ENCODE measurements around the gene SRRM4.
"Not testable (repeated sequence)": the region's sequence is repeated elsewhere in the genome, so short reads cannot be mapped to it uniquely, and the experiment has no call there.

The SRRM4 gene
- 0 reads per million in 2 donors for total RNA-seq

DNA sequence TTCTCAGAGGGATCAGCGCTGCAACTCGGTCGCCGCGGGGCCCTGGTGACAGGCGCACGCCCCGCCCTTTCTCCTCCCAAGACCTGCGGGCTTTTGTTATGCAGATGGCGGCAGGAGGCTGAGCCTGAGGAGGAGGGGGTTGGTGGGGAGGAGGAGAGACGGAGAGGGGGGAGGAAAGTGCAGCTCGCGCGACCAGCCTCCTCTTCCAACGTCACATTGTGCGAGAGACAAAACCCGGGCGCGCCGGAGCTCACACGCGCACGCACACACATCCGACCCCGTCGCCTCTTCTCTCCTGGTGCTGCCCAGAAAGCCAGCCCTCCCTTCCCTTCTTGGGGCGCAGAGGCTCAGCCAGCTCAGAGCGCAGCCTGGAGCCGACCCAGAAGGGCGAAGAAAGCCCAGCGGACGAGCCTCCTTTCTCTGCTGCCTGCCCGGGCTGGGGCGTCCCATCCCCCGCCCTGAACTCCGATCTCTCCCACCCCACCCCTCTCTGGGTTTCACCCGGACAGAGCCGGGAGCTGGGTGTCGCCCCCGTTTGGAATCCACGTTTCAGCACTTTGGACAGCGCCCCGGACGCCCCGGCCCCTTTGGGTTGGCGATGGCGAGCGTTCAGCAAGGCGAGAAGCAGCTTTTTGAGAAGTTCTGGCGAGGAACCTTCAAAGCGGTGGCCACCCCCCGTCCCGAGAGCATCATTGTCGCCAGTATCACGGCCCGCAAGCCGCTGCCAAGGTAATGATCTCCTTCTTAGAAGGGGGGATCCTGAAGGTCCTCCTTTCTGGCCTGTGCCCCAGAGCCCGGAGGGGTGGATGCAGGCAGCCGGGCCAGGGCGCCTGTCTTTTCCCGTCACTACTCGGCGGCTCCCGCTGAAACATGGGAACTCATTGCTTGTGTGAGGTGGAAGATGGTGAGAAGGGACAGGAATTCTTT lies at the start of gene SRRM4:
SRRM4 (plus strand) TSS at position 257 of the 927 bp plus-strand sequence; CDS start at position 599, 342 bp downstream.
- peak in 1 of 5 experiments; percentile 4 for DNase-seq

DNA sequence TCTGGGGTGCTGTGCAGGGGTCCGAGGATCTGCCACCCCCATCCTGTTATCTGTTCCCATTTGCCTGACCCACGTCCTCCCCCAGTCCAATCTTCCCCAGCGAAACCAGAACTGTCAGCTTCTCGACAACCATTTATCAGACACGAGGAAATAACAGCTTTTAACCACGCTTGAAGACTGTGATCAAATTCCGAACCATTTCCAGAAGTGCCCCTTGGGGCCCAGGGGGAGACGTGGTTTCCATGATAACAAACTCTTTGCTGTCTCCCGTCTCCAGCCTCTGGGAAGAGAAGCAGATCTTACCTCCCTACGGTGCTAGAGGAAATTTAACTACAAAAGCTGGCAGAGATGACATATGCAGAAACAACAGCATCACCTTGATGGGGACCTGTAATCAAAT lies 35.1 kb upstream of the SRRM4 start:
- no peak for DNase-seq

GRCh38 chr12:118958520-118958919 lies 22.8 kb upstream of the SRRM4 start:
- no peak for DNase-seq

DNA sequence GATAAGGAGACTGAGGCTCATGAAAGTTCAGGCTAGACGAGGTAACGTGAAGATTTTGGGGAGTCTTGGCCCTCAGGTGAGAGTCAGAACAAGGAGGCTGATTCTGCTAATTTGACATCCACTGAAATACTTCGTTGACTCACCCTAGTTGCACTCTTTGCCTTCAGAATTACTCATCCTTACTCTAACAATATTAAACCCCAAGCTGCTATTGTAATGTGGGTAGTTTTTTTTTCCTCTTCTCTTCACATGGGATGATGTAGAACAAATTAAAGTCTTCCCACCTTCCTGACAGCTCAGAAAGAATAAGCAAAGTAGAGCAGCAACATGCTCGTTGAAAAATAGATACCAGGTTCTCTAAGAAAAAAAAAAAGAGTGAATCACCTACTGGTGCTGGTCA lies 22.0 kb upstream of the SRRM4 start:
- no peak for DNase-seq

GRCh38 chr12:118959985-118960560 lies 21.3 kb upstream of the SRRM4 start:
- DNase-seq = no peak

DNA sequence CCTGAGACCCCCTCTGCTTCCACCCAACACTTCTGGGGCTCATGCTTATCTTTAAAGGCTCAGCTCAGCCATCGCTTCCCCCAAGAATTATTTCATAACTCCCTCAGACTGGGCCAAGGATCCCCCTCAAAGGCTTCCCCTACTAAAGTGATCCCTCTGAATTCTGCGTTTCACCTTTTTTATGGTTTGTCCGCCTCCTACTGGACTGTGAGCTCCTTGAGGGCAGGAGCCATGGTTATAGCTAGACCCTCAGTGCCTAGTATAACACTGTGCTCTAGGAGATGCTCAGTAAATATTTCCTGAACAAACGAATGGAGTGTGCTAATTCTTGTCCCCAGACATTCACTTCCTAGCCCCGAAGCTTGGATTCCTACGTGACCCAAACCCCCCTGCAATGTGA lies 20.5 kb upstream of the SRRM4 start:
- DNase-seq = no peak

DNA sequence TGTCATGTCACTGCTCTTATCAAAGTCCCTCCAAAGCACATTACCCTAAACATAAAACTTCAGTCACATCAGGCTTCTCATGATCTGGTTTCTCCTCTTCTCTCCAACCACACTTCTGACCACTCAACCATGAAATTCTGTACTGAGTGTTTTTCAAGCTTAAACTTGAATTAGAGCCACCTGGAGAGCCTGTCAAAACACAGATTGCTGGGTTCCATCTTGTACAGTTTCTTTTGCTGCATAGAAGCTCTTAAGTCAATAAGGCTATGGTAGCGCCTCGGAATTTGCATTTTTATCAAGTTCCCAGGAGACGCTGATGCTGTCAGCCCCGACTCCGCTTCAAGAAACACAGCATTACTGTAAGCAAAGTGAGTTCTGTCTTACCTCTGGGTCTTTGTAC lies 16.4 kb upstream of the SRRM4 start:
- DNase-seq = no peak

GRCh38 chr12:118970856-118971255 lies 10.5 kb upstream of the SRRM4 start:
- DNase-seq = no peak

GRCh38 chr12:118972982-118973381 lies 8.4 kb upstream of the SRRM4 start:
- DNase-seq = no peak

GRCh38 chr12:118979763-118980406 lies 1.5 kb upstream of the SRRM4 start:
- DNase-seq = peak in 1 of 5 experiments; percentile 59

- no peak for DNase-seq
Measured at GRCh38 chr12:118980407-118981014, 830 bp upstream of the SRRM4 start.

GRCh38 chr12:118982302-118982701 lies 961 bp downstream of the SRRM4 start:
- no peak for DNase-seq

DNA sequence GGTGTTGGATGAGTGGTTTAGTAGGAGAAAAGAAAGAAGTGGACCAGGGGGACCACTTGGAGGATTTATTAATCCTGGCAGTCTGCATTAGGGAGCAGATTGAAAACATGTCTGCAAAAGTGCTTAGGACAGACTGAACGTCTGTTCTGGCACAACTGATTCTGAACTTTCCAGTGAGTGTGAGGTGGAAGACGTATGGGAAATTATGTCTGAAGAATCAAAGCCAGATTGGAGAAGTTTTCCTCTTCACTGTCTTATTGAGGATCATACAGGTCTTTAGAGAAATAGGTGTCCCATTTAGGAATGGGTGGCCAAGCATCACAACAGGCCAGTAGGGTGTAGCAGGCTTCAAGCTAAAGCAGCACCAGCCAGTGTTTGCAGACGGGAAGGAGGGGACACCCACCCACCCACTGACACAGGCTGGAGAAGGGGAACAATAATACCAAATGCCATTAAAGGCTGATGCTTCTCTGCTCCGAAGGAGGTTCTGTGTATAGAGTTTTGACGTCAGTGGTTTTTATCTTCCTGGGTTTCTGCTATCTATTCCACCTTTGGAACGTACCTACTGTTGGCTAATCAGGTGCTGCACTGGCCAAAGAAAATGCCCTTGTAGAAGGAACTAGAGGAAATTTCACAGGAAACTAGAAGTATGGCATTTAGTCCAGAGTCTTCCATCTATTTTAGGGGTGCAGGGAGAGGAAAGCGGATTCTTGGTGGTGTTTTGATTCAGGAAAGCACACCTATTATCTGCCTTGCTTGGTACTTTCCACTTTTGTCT lies 1.8 kb downstream of the SRRM4 start:
- DNase-seq = no peak

DNA sequence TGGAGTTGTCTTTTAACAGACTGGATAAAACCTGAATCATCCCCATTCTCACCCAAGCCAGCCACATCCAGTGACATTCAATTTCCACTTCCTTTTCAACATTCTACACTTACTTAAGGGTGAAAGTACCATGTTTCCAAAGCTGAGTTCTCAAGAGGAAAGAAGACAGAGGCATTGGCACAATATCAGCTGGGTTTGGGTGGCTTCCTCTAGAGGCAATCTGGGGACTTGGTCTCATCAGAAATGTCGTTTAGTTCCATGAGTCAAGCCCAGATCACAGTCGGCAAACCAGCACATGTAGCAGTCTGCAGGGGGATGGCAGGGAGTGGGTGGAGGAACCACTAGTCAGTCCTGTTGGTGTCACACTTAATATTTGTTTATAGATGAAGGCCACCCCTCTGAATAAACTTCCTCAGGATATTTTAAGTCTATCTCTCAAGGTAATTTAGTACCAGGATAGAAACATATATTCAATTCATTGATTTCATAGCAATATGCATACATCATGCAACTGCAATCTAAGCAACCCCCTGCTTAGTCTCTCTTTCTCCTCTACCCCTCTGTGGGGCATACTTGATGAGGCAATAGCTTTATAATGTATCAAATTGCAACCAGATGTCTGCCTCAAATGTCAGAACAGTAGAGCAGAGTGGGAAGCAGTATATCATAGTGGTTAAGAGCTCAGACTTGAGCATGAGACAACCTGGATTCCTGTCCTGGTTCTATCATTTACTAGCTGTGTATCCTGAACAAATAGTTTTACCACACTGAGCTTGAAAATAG lies 3.0 kb downstream of the SRRM4 start:
- DNase-seq = no peak

- no peak for DNase-seq
Measured at GRCh38 chr12:118986050-118986449, 4.7 kb downstream of the SRRM4 start.

GRCh38 chr12:118999107-118999506 lies 17.8 kb downstream of the SRRM4 start:
- DNase-seq = no peak

GRCh38 chr12:119005085-119005484 lies 23.7 kb downstream of the SRRM4 start:
- DNase-seq = no peak

DNA sequence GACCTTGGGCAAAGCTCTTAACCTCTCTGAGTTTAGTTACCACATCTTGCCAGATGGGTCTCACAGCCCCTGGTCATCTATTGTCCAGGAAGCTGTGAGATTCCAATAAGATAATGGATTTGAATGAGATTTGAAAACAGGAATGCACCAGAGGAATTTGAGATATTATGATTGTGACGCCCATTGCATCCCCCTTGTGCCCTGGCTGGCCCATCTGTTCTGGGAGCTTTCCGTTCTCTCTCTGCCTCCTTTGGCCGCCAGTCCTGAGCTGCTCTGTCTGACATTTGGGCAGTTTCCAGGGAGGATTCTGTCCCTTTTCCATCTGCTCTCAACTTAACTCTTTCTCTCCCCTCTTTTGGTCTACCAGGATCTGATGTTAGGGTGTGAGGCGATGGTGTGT lies 24.6 kb downstream of the SRRM4 start:
- DNase-seq = no peak

- DNase-seq = no peak
Measured at GRCh38 chr12:119006746-119007145, 25.4 kb downstream of the SRRM4 start.

- not testable (repeated sequence) for DNase-seq
Measured at GRCh38 chr12:119008273-119008672, 26.9 kb downstream of the SRRM4 start.

GRCh38 chr12:119008691-119009221 lies 27.4 kb downstream of the SRRM4 start:
- DNase-seq = no peak
